ENCODE measurements around the gene ZNF70. TPM values are rescaled to one million over a fixed set of nuclear protein-coding genes. Genes with fewer than 3 reads are reported as not detected.

Gene ZNF70
- total RNA-seq, 1 donor from 2014 or later, result 3.5 TPM

DNA sequence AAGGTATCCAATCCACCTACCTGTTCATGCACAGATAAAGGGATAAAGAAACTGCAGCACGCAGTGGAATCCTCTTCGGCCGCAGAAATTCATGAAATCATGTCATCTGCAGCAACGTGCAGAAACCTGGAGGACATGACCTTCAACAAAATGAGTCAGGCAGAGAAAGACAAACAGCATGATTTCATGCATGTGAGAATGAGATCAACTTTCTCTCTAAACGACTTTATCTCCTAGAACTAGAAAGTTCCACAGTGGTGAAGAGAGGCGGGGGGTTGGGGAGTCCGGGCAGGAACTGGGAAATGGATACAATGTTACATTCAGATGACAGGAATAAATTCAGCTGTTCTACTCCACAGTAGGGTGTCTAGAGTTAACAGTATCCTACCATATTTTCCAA is 50.2 kb downstream of the ZNF70 start:
- DNase-seq (no peak), ATAC-seq (no peak)
- intact Hi-C loops (cut with micrococcal nuclease), result no loop called here

DNA sequence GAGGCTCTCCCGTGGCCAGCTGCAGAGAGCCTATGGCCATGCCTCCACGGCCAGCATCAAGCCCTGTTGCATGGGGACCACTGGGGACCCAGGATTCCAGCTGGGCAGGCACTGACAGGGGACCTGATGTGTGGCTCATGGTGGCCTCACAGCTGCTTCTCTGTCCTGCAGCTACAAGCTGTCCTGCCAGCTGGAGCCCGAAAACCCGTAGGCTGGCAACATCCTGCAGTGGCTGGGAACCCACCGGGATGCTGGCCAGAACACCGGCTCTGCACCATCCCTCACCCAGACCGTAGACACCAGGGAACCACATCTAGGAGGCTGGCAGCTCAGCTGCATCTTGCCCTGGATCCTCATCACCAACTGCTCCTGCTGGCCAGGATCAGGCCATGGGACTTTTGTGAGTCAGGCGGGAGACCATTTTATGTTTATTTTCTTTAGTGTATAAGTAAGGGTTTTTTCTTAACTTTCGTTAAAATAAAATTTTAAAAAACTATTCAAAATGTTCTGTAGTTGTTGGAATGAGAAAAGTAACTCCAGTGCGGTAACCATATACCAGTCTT is 52.2 kb downstream of the ZNF70 start:
- no peak for DNase-seq
- intact Hi-C loops (cut with micrococcal nuclease), result no loop called here
- ATAC-seq, result no peak

DNA sequence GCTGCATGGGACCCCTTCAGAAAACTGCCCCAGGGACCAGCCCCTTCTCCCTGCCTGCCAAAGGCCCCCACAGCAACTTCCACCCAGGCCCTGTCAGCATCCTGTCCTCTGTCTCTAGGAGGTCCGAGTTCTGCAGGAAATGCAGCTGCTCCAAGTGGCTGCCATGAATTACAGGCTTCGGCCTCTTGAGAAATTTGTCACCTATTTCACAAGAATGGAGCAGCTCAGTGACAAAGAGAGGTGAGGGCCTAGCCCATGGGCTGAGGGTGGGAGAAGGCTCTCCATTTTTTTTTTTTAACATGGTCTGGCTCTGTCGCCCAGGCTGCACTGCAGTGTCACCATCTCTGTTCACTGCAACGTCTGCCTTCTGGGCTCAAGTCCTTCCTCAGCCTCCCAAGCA is 52.8 kb downstream of the ZNF70 start:
- ATAC-seq (no peak), DNase-seq (no peak)
- intact Hi-C loops (cut with micrococcal nuclease), result no loop called here

DNA sequence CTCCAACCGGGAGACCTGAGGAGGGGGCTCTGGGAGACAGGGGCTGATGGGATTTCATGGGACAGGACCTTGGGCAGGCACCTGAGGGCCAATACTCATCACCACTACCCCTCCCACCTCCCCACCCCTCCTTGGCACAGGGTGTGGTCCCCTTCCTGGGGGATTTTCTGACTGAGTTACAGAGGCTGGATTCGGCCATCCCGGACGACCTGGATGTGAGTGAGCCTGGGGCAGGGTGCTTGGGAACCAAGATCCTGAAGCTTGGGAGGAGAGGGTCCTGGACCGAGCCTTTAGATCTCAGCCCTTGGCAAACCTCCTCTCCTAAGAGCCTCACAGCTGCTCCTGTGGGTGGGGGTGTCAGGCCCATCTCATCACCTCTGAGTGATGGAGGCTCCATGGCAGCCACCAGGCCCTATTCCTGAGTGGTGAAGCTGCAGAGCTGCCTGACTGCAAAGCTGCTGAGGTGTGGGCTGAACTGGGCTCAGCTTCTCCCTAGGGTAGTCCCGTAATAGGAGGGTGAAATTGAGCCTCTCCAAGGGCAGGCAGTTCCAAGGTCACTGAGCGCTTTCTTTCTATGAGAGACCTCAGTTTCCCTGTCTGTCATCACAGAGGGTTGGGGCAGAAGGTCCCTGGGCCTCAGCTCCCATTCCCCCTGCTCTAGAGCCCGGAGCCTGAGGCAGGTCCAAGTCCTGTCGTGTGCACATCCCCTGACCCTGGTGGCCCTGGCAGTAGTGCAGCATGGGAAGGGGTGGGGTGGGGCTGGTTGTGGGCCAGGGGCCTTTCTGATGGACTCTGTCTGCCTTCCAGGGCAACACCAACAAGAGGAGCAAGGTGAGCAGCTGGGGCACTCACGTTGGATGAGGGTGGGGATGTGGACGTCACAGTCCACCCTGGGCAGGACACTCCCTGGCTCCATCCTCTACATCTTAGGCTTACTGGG is 53.6 kb downstream of the ZNF70 start:
- intact Hi-C loops (cut with micrococcal nuclease), result no loop called here
- DNase-seq, result no peak
- no peak for ATAC-seq

DNA sequence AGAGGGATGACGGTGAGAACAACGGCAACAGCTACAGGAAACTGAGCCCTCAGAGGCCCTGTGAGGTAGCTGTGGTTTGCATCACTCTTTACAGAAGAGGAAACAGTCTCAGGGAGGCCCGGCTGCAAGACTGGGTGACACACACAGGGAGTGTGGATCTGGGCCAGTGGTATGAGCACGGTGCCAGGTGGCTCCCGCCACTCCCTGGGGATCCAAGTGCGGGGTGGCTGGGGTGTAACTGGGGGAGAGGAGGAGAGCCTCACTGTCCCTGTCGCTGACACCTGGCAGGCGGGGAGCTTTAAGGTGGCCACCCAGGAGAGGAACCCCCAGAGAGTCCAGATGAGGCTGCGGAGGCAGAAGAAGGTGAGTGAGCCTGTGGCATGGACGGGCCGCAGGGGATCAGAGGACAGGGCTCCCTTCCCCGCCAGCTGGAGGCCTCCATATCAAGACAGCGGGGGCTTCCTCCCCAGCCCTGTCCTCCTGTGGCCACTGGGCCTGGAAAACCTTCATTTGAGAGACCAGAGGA is 54.5 kb downstream of the ZNF70 start:
- peak; percentile 55 for ATAC-seq
- intact Hi-C loops (cut with micrococcal nuclease), result no loop called here
- DNase-seq, result no peak

DNA sequence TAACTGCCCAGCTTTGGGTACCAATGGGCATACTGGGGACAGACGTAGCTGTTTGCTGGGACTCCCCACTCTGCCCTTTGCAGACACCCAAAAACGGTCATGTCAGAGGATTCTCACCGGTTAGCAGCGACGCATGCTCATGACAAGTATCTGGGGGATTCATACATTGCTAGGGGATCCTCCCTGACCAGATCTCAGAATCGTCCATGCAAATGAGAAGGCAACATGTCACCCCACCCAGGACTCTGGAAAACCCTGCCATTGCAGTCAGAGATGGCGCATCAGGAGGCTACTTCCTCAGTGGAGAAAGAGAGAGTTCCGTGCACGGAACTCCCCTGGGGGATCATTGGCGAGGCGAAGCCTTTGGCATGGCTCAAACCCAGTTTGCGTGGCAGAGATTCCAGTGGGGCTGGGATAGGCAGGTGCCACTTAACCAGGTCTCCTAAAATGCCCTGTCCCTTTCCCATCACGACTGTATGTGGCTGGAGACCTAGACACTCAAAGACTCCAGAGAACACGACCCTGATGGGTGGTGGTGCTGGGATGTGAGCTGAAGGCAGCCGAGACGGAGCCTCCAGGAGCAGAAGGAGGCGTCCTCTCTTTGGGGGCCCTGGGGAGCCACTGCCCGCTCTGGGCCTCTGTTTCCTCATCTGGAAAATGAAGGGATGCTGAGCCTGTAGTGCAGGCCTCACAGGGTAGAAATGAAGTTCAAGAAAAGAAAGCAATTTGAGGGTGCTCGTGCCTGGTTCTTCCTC is 55.2 kb downstream of the ZNF70 start:
- intact Hi-C loops (cut with micrococcal nuclease), result no loop called here
- ATAC-seq, result no peak
- DNase-seq, result no peak

DNA sequence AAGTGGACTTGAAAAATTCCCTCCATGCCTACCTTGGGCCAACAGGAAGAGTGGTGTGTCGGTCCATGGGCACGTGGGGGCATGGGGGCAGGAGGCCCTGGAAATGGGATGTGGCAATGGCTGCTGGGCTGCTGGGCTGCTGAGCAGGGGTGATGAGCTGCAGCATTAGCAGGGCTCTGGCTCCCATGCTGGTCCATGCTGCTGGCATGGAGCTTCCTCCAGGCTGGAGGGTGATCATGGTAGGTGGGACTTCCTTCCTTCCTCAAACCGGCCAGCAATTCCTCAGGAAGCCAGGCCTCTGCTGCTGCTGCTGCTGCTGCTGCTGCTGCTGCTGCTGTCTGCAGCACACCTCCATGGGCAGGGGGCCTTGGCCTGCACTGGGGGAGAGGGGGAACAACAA is 55.8 kb downstream of the ZNF70 start:
- no peak for ATAC-seq
- DNase-seq, result no peak
- intact Hi-C loops (cut with micrococcal nuclease), result no loop called here

DNA sequence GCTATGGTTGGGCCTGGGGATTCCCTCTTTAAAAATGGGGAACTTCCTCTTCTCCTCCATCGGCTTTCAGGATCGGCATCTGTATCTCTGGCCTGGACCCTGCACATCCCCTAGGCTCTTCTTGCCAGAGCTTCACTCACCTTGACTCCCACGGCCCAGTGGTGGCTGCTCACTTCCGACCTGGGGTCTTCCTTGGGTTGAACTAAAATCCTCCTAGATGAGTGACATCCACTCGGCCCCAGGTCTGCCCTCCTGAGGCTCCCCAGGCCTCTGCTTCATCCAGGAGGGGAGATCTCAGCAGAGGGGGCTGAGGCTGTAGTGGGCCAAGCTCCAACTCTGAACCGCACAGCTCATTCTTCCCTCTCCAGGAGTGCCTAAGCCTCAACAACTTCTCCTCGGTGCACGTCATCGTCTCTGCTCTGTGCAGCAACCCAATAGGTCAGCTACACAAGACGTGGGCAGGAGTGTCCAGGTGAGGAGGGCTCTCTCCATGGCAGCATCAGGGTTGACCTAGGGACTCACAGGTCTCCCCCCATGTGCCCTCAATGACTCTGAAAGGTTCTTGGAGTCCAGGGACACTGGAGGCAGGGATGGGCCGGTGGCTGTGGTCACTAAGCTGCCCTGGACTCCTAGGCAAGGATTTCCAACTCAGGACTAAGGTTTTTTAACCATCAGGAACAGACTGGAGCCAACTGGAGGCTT is 56.8 kb downstream of the ZNF70 start:
- DNase-seq (no peak), ATAC-seq (no peak)
- intact Hi-C loops (cut with micrococcal nuclease), result no loop called here

DNA sequence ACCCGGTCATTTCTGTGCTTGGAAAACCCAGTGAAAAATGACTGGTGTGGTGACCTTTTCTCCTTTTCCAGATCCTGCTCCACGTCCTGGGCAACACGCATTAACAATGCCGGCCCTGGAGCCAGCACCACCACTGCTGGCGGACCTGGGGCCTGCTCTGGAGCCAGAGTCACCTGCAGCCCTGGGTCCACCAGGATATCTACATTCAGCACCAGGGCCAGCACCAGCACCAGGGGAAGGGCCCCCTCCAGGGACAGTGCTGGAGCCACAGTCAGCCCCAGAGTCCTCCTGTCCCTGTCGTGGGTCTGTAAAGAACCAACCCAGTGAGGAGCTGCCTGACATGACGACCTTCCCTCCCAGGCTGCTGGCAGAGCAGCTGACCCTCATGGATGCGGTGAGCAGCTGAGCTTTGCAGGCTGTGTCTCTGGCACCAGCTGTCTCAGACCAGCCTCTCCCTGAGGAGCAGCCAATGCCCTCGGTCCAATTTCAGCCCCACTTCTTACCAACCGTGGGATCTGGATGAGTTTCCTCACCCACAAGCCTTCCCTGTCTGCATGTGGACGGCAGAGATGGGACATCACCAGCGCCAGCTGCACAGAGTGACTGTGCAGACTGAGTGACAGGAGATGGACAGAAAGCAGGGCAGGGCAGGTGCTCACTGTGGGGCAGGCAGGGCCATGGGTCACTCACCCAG is 58.2 kb downstream of the ZNF70 start:
- ATAC-seq (no peak), DNase-seq (no peak)
- intact Hi-C loops (cut with micrococcal nuclease), result no loop called here

DNA sequence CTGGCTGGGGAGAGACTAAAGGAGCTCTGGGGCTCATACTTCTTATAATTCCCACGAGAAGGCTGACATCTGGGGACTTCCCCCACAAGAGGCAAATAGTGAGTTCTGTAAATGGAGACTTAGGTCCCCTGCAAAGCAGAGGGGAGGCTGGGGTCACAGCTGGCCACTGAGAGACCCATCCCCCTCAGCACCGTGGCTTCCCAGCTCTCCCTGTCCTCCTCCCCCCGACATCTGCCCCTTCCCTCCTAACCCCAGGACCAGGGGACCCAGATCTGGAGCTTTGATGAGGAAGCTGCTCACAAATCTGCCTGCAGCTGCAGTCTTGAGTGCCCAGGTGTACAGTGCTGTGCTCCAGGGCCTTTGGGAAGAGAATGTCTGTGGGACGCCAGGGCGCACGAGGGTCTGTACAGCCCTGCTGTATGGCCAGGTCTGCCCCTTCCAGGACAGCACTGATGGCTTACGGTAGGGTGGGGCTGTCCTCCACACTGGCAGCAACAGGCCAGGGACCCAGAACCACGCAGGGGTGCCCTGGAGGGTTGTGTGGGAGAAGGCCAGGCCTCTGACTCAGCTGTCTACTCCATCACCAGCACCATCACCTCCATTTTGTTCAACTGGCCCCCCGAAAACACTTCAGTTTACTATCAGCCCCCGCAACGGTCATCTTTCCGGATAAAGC is 59.0 kb downstream of the ZNF70 start:
- intact Hi-C loops (cut with micrococcal nuclease), result no loop called here
- no peak for ATAC-seq

DNA sequence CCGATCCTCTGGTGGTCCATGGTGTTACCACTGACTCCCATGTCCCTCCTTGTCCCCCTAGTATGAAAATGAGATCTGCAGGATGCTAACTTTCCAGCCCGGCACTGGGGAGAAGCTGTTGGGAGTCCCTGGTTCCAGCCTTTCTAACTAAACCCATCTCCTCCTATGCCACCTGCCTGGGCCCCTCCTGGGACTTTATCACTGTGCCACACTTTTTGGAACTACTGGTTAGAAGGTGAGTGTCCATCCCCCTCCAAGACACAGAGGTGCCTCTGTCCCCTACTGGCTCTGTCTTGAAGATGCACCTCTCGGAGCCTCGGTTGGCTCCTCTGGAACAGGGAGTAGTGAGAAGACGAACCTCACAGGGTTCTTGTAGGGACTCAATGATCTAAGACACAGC is 60.2 kb downstream of the ZNF70 start, which contains the start of gene RGL4:
TSS of gene RGL4 (plus strand) at position 301 of the 400 bp plus-strand sequence. CDS start 1,018 bp downstream, outside the sequence.
- DNase-seq (no peak), ATAC-seq (no peak)
- intact Hi-C loops (cut with micrococcal nuclease), result no loop called here

More for the DNA sequence above, 59.0 kb downstream of the ZNF70 start:
- no peak for DNase-seq

DNA sequence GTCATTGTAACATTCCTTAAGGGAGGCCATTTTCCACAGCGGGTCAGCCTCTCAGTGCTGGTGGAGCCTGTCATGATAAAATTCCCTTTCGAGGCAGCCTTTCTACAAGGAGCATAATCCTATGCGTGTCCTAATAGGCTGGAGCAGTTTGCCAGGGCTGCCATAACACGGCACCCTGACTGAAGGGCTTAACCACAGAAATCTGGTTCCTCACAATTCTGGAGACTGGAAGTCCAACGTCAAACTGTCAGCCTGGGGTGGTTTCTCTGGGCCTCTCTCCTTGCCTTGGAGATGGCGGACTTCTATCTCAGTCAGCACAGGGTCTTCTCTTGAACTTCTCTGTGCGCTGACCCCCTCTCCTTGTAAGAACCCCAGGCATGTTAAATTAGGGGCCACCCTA is 61.5 kb downstream of the ZNF70 start:
- intact Hi-C loops (cut with micrococcal nuclease), result no loop called here
- ATAC-seq (no peak), DNase-seq (no peak)

Other genes starting within 250 kb of the ZNF70 start
- not detected for gene IGLL1, start 170.8 kb downstream of the ZNF70 start, total RNA-seq
- not detected for gene DRICH1, start 118.8 kb downstream of the ZNF70 start, total RNA-seq
- not detected for gene RGL4, start 60.1 kb downstream of the ZNF70 start, total RNA-seq
- 0.97 TPM for gene VPREB3, start 3.3 kb upstream of the ZNF70 start, total RNA-seq
- not detected for gene C22orf15, start 11.9 kb upstream of the ZNF70 start, total RNA-seq
- gene CHCHD10, start 16.9 kb upstream of the ZNF70 start, total RNA-seq, result 1,571 TPM
- gene MMP11, start 21.7 kb upstream of the ZNF70 start, total RNA-seq, result 32.3 TPM
- 48.5 TPM for gene SMARCB1, start 35.9 kb upstream of the ZNF70 start, total RNA-seq
- 2.1 TPM for gene DERL3, start 87.9 kb upstream of the ZNF70 start, total RNA-seq
- 25.3 TPM for gene SLC2A11, start 106.8 kb upstream of the ZNF70 start, total RNA-seq
- 270 TPM for gene MIF, start 143.3 kb upstream of the ZNF70 start, total RNA-seq
- gene GSTT2B, start 210.1 kb upstream of the ZNF70 start, total RNA-seq, result 3.2 TPM
- 1.6 TPM for gene DDTL, start 215.8 kb upstream of the ZNF70 start, total RNA-seq
- 141 TPM for gene DDT, start 223.3 kb upstream of the ZNF70 start, total RNA-seq
- 0.42 TPM for gene GSTT2, start 229.0 kb upstream of the ZNF70 start, total RNA-seq

All from left ventricle myocardium superior (tissue), 1 donor.